Activated gamma-delta T cell treated with Interleukin-2 at 50 U/mL for 16 hours (primary cell): ENCODE measurements around the gene MFN2.
"Not testable (repeated sequence)": the region's sequence is repeated elsewhere in the genome, so short reads cannot be mapped to it uniquely, and the experiment has no call there.

Experiments
- DNase-seq: peaks from one replicate; pipeline ENCODE4 v3.0.0-alpha.2; 2020

The MFN2 gene

GRCh38 chr1:11979851-11980675 is at the start of gene MFN2:
MFN2 (plus strand) TSS chr1:11980444; CDS start chr1:11989169, 8,725 bp downstream.
- DNase-seq, result peak; percentile 91

- DNase-seq, result no peak
These were observed 49.4 kb upstream of the MFN2 start for GRCh38 chr1:11930571-11931445.

- DNase-seq, result no peak
These were observed 48.4 kb upstream of the MFN2 start for GRCh38 chr1:11931845-11932244.

GRCh38 chr1:11934302-11935056 is 45.8 kb upstream of the MFN2 start, which contains the start of gene PLOD1:
PLOD1 (plus strand) TSS chr1:11934717; CDS start chr1:11934780, 63 bp downstream.
- peak; percentile 85 for DNase-seq

GRCh38 chr1:11935057-11935412 is 45.2 kb upstream of the MFN2 start:
- no peak for DNase-seq

- not testable (repeated sequence) for DNase-seq
These were observed 44.5 kb upstream of the MFN2 start for GRCh38 chr1:11935733-11936132.

- DNase-seq, result no peak
These were observed 41.3 kb upstream of the MFN2 start for GRCh38 chr1:11938722-11939526.

- not testable (repeated sequence) for DNase-seq
These were observed 40.5 kb upstream of the MFN2 start for GRCh38 chr1:11939794-11940193.

GRCh38 chr1:11940260-11940921 is 39.9 kb upstream of the MFN2 start:
- DNase-seq, result no peak

GRCh38 chr1:11942280-11942679 is 38.0 kb upstream of the MFN2 start:
- DNase-seq, result no peak

- DNase-seq, result no peak
These were observed 36.6 kb upstream of the MFN2 start for GRCh38 chr1:11943619-11944018.

- no peak for DNase-seq
These were observed 35.8 kb upstream of the MFN2 start for GRCh38 chr1:11944358-11944931.

GRCh38 chr1:11946647-11947046 is 33.6 kb upstream of the MFN2 start:
- no peak for DNase-seq

- no peak for DNase-seq
These were observed 31.3 kb upstream of the MFN2 start for GRCh38 chr1:11948822-11949458.

- no peak for DNase-seq
These were observed 28.3 kb upstream of the MFN2 start for GRCh38 chr1:11951901-11952300.

GRCh38 chr1:11952455-11953109 is 27.7 kb upstream of the MFN2 start:
- DNase-seq, result no peak

- no peak for DNase-seq
These were observed 25.0 kb upstream of the MFN2 start for GRCh38 chr1:11955221-11955620.

- DNase-seq, result no peak
These were observed 22.8 kb upstream of the MFN2 start for GRCh38 chr1:11957398-11957797.

GRCh38 chr1:11957897-11958296 is 22.3 kb upstream of the MFN2 start:
- no peak for DNase-seq

GRCh38 chr1:11960276-11960675 is 20.0 kb upstream of the MFN2 start:
- no peak for DNase-seq
